HuH-7 (cell line): ENCODE measurements around the gene CRNKL1.

Experiments used
- DNase-seq: peaks from one replicate; pipeline ENCODE4 v3.0.0; 2011; ENCODE audit warnings: low spot score

The CRNKL1 gene

GRCh38 chr20:20060234-20060998 lies 8.2 kb upstream of the CRNKL1 start:
- no peak for DNase-seq

- DNase-seq, result no peak
Observed at GRCh38 chr20:20051767-20052073, 546 bp downstream of the CRNKL1 start.

GRCh38 chr20:20039752-20040387 lies 12.4 kb downstream of the CRNKL1 start:
- DNase-seq, result no peak

GRCh38 chr20:20038586-20038985 lies 13.7 kb downstream of the CRNKL1 start:
- no peak for DNase-seq

- DNase-seq, result no peak
Observed at GRCh38 chr20:20037960-20038359, 14.3 kb downstream of the CRNKL1 start.

- no peak for DNase-seq
Observed at GRCh38 chr20:20036756-20037155, 15.5 kb downstream of the CRNKL1 start.

GRCh38 chr20:20034486-20034885 lies 17.8 kb downstream of the CRNKL1 start:
- DNase-seq, result no peak

GRCh38 chr20:20031790-20032189 lies 20.5 kb downstream of the CRNKL1 start:
- DNase-seq, result no peak

GRCh38 chr20:20027284-20027683 lies 25.0 kb downstream of the CRNKL1 start:
- DNase-seq, result no peak

- DNase-seq, result no peak
Observed at GRCh38 chr20:20024942-20025341, 27.3 kb downstream of the CRNKL1 start.

- DNase-seq, result no peak
Observed at GRCh38 chr20:20023395-20023794, 28.9 kb downstream of the CRNKL1 start.

- no peak for DNase-seq
Observed at GRCh38 chr20:20022498-20022897, 29.8 kb downstream of the CRNKL1 start.

GRCh38 chr20:20021835-20022234 lies 30.4 kb downstream of the CRNKL1 start:
- no peak for DNase-seq

GRCh38 chr20:20020908-20021307 lies 31.4 kb downstream of the CRNKL1 start:
- DNase-seq, result no peak

GRCh38 chr20:20019123-20019522 lies 33.1 kb downstream of the CRNKL1 start:
- DNase-seq, result no peak

GRCh38 chr20:20018366-20018765 lies 33.9 kb downstream of the CRNKL1 start:
- no peak for DNase-seq

GRCh38 chr20:20017844-20018185 lies 34.5 kb downstream of the CRNKL1 start:
- DNase-seq, result no peak

GRCh38 chr20:20017001-20017843 lies 35.0 kb downstream of the CRNKL1 start, which contains the start of gene NAA20:
Gene NAA20 (plus strand): TSS chr20:20017362. CDS start chr20:20017397, 35 bp downstream.
- DNase-seq, result peak; percentile 95

- DNase-seq, result peak; percentile 46
Observed at GRCh38 chr20:20014659-20015058, 37.6 kb downstream of the CRNKL1 start.

- DNase-seq, result no peak
Observed at GRCh38 chr20:20012541-20012940, 39.7 kb downstream of the CRNKL1 start.

GRCh38 chr20:20010639-20011500 lies 41.4 kb downstream of the CRNKL1 start:
- no peak for DNase-seq

GRCh38 chr20:20009784-20010253 lies 42.4 kb downstream of the CRNKL1 start:
- no peak for DNase-seq
